Neural progenitor cell (in vitro differentiated cells): ENCODE data around the gene PTGR3.

ENCODE experiments used
- EZH2 ChIP-seq: fragments of 200-600 bp; sonication (generic); IDR thresholded peaks from 2 replicates; pipeline ENCODE4 v1.6.1; 2017; ENCODE audit warnings: antibody characterized with exemption, mild to moderate bottlenecking, moderate library complexity
- EZH2phosphoT487 ChIP-seq: fragments of 200-600 bp; sonication (generic); IDR thresholded peaks from 2 replicates; pipeline ENCODE4 v1.6.1; 2017; ENCODE audit warnings: antibody characterized with exemption
- TF ChIP-seq, protein P1 (sequence below): fragments of 200-600 bp; sonication (generic); IDR thresholded peaks from 2 replicates; pipeline ENCODE4 v1.5.1; 2017; ENCODE audit warnings: antibody characterized with exemption, mild to moderate bottlenecking

DNA sequence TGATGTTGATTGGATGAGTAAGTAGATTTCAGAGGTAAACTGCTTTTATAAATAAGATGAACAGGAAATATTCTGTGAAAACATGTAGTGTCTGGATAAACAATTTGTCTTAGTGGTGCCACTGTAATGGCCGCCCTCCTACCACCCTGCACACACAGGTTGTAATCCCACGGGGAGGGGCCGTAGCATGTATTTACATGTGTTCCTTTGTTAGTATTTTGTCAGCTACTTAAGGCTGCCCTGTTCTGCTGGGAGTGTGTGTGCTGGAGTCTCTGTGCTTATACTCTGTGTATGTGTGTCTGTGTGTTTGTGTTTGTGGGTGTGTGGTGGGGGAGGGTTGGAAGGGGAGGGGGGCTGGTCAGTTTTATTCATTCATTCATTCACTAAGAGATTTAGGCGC is 6.7 kb upstream of the PTGR3 start:
- TF ChIP-seq, protein P1, sequence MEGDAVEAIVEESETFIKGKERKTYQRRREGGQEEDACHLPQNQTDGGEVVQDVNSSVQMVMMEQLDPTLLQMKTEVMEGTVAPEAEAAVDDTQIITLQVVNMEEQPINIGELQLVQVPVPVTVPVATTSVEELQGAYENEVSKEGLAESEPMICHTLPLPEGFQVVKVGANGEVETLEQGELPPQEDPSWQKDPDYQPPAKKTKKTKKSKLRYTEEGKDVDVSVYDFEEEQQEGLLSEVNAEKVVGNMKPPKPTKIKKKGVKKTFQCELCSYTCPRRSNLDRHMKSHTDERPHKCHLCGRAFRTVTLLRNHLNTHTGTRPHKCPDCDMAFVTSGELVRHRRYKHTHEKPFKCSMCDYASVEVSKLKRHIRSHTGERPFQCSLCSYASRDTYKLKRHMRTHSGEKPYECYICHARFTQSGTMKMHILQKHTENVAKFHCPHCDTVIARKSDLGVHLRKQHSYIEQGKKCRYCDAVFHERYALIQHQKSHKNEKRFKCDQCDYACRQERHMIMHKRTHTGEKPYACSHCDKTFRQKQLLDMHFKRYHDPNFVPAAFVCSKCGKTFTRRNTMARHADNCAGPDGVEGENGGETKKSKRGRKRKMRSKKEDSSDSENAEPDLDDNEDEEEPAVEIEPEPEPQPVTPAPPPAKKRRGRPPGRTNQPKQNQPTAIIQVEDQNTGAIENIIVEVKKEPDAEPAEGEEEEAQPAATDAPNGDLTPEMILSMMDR, result no peak
- no peak for TF ChIP-seq EZH2phosphoT487
- no peak for TF ChIP-seq EZH2
